Naive thymus-derived CD4-positive, alpha-beta T cell (primary cell): ENCODE results near the gene TMEM128. TPM values are rescaled to one million over a fixed set of nuclear protein-coding genes. Genes with fewer than 3 reads are reported as not detected.
A peak's percentile ranks its signal among the peaks of the same experiment; 100 is the strongest.
"Not testable (repeated sequence)": the region's sequence is repeated elsewhere in the genome, so short reads cannot be mapped to it uniquely, and the experiment has no call there.

Experiments
- ATAC-seq: fragments of 150-1000 bp; cut with Tn5 transposase; 2 replicates; pipeline ENCODE4 v1.10.0; 2021; ENCODE audit warnings: mild to moderate bottlenecking, moderate library complexity
- CTCF ChIA-PET: fragments of 350-600 bp; sonication (Branson Sonifier 250); formaldehyde crosslinking; loops from one replicate; lab custom pipeline; 2021; ENCODE audit warnings: antibody characterized with exemption; lab: Charles Lee
- POLR2A ChIA-PET: fragments of 350-600 bp; sonication (Branson Sonifier 250); formaldehyde crosslinking; loops from one replicate; lab custom pipeline; 2021; ENCODE audit warnings: antibody characterized with exemption, inconsistent platforms; lab: Charles Lee
- DNase-seq, 9 donors: peaks; one replicate each; pipeline versions ENCODE4 v3.0.0 to v3.0.0-alpha.2; 2020 to 2022; ENCODE audit warnings: mixed read lengths in 1 of 9
- H3K27ac ChIP-seq: one replicate; pipeline ENCODE4 v1.7.0; 2013; ENCODE audit warnings: mild to moderate bottlenecking, low read depth, low read length, moderate library complexity
- H3K27me3 ChIP-seq, 2 donors: one replicate each; pipeline ENCODE4 v1.7.0; 2013; ENCODE audit warnings: low read length in 2 of 2, mild to moderate bottlenecking in 2 of 2, moderate library complexity in 2 of 2; ENCODE audit not compliant: control insufficient read depth in 2 of 2, insufficient read depth in 2 of 2
- H3K36me3 ChIP-seq, 3 experiments: 1 replicate in 2 of 3; 2 replicates in 1 of 3; pipeline ENCODE4 v1.7.0; 2013; ENCODE audit warnings: low read length in 3 of 3, mild to moderate bottlenecking in 3 of 3, moderate library complexity in 1 of 3; ENCODE audit not compliant: insufficient read depth in 3 of 3, control insufficient read depth in 2 of 3
- H3K4me1 ChIP-seq, 2 donors: one replicate each; pipeline ENCODE4 v1.7.0; 2013; ENCODE audit warnings: low read length in 2 of 2, mild to moderate bottlenecking in 2 of 2, moderate library complexity in 1 of 2; ENCODE audit not compliant: control insufficient read depth in 2 of 2, insufficient read depth in 2 of 2
- H3K4me3 ChIP-seq: 2 replicates; pipeline ENCODE4 v1.7.0; 2013; ENCODE audit warnings: mild to moderate bottlenecking, low read length
- H3K9me3 ChIP-seq, 3 experiments: 1 replicate in 2 of 3; 2 replicates in 1 of 3; pipeline ENCODE4 v1.7.0; 2013; ENCODE audit warnings: low read length in 3 of 3; ENCODE audit not compliant: control insufficient read depth in 2 of 3
- H3K27ac Mint-ChIP-seq, 9 donors: one replicate each; pipeline ENCODE4 v1.8.0; 2020 to 2022; ENCODE audit warnings: mixed read lengths in 9 of 9, mild to moderate bottlenecking in 8 of 9, moderate library complexity in 5 of 9, inconsistent platforms in 2 of 9
- H3K27me3 Mint-ChIP-seq, 5 donors: one replicate each; pipeline ENCODE4 v1.8.0; 2021 to 2022; ENCODE audit warnings: mixed read lengths in 5 of 5, mild to moderate bottlenecking in 1 of 5
- H3K36me3 Mint-ChIP-seq, 5 donors: one replicate each; pipeline ENCODE4 v1.8.0; 2020 to 2022; ENCODE audit warnings: mixed read lengths in 5 of 5, mild to moderate bottlenecking in 3 of 5, inconsistent platforms in 1 of 5
- H3K4me1 Mint-ChIP-seq, 7 donors: one replicate each; pipeline ENCODE4 v1.8.0; 2020 to 2022; ENCODE audit warnings: mixed read lengths in 7 of 7, mild to moderate bottlenecking in 3 of 7, inconsistent platforms in 1 of 7
- H3K4me3 Mint-ChIP-seq, 10 donors: one replicate each; pipeline ENCODE4 v1.8.0; 2020 to 2022; ENCODE audit warnings: mild to moderate bottlenecking in 10 of 10, mixed read lengths in 10 of 10, moderate library complexity in 6 of 10, inconsistent platforms in 2 of 10
- H3K9me3 Mint-ChIP-seq, 11 donors: one replicate each; pipeline ENCODE4 v1.8.0; 2020 to 2022; ENCODE audit warnings: mixed read lengths in 11 of 11, mild to moderate bottlenecking in 4 of 11, inconsistent platforms in 1 of 11, moderate library complexity in 1 of 11
- intact Hi-C, 2 donors: fragments of 100-400 bp; cut with micrococcal nuclease; formaldehyde crosslinking; loops; one replicate each; pipeline ENCODE4 v1.15.1; 2023
- polyA plus RNA-seq, 2 donors: library from polyadenylated mRNA; unstranded; fragments of 300-500 nt; fragmentation: Illumina TruSeq; gene quantifications; one replicate each; pipeline ENCODE4 v1.2.3, GENCODE V29; 2021
- total RNA-seq, 6 experiments: library from RNA in 5 of 6; stranded (reverse) in 5 of 6; gene quantifications; 1 replicate in 5 of 6; 2 replicates in 1 of 6; pipeline ENCODE4 v1.2.3 and lab custom pipeline; 2021 to 2026

TMEM128 gene
- total and polyA plus RNA-seq, 7 experiments from 2014 or later = 10.0 to 47.5 (median 22.6) TPM

DNA sequence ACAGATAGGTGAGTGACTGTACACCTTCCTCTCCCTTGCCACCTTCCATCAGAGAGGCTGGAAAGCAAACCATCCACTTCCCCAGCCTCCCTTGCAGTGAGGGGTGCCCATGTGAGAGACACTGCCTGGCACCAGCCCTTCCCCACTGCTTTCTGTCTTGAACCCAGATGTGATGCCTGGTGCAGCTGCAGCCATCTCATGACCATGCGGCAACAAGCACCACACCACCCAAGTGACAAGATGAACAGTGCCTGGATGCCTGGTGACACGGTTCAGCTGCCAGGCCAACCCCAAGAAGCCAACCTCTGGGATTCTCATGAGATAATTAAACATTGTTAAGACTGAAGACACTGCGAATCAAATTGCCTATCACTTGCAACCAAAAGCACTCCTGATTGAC lies 52.7 kb downstream of the TMEM128 start:
- Mint-ChIP-seq H3K27ac (peak overlapping the region in 1 of 9 donors; percentile 60), H3K27me3 (peaks cover 0 to 56% (median 26%) of the 10 kb centered on the region in 5 donors)

DNA sequence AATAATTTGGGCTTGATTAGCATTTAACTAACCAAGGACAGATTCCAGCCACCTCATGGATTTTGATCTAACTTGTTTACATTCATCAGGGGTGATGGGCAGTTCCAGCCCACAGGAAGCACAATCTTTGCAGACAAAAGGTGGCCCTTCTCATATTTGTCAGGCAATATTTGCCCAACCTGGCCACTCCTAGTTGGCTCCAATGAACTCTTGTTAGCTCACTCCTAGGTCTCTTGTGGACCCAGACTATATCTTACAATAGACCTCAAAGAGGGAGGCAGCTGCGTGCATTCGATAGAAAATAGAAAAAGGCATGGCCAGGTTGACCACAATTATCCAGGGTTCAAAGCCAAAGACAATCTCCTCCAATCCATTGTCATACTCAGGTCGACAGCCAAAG lies 59.5 kb downstream of the TMEM128 start:
- DNase-seq, H3K27ac Mint-ChIP-seq, H3K4me3 ChIP-seq, ATAC-seq, H3K4me1 ChIP-seq, H3K9me3 Mint-ChIP-seq, CTCF ChIA-PET, H3K27me3 ChIP-seq, H3K27ac ChIP-seq, H3K9me3 ChIP-seq, H3K4me3 Mint-ChIP-seq, H3K36me3 ChIP-seq, H3K4me1 Mint-ChIP-seq, POLR2A ChIA-PET, H3K36me3 Mint-ChIP-seq, intact Hi-C loops: not testable (repeated sequence)
- H3K27me3 Mint-ChIP-seq = peaks cover 4 to 54% (median 30%) of the 10 kb centered on the region in 5 donors

More for the DNA sequence above, 52.7 kb downstream of the TMEM128 start:
- Histone ChIP-seq H3K36me3 (no peaks in the 10 kb centered on the region), H3K4me3 (no peak overlapping the region), H3K27ac (no peak overlapping the region), H3K4me1 (no peaks in the 10 kb centered on the region), H3K9me3 (no peaks in the 10 kb centered on the region), H3K27me3 (no peaks in the 10 kb centered on the region)
- Mint-ChIP-seq H3K4me1 (peaks cover 0 to 7% (median 0%) of the 10 kb centered on the region in 7 donors), H3K36me3 (peaks cover 0 to 4% (median 0%) of the 10 kb centered on the region in 5 donors), H3K9me3 (peaks cover 0 to 9% (median 2%) of the 10 kb centered on the region in 11 donors), H3K4me3 (no peak overlapping the region)
- ChIA-PET POLR2A (no interaction called here), CTCF (no interaction called here)
- DNase-seq (no peak), ATAC-seq (no peak)
- intact Hi-C loops = no loop called here

Other genes with a start within 250 kb of the TMEM128 start
- gene OTOP1, start 21.3 kb downstream of the TMEM128 start, total RNA-seq = not detected
- gene OTOP1, start 21.3 kb downstream of the TMEM128 start, polyA plus RNA-seq = not detected
- 10 to 100 TPM; 11.1 to 27.4 (median 21.0) TPM for gene LYAR, start 41.9 kb upstream of the TMEM128 start, total RNA-seq
- gene LYAR, start 41.9 kb upstream of the TMEM128 start, polyA plus RNA-seq = 10 to 100 TPM; 19.7 to 26.4 TPM
- 10 to 100 TPM in 2 of 5 experiments, 1 to 10 TPM in 3; 6.3 to 16.1 (median 8.0) TPM for gene ZBTB49, start 42.0 kb upstream of the TMEM128 start, total RNA-seq
- 1 to 10 TPM; 2.0 to 8.7 TPM for gene ZBTB49, start 42.0 kb upstream of the TMEM128 start, polyA plus RNA-seq
- 10 to 100 TPM in 3 of 5 experiments, 1 to 10 TPM in 1, under 1 TPM in 1; 0.90 to 24.5 (median 19.5) TPM for gene NSG1, start 138.9 kb upstream of the TMEM128 start, total RNA-seq
- gene NSG1, start 138.9 kb upstream of the TMEM128 start, polyA plus RNA-seq = 10 to 100 TPM in 1 of 2 donors, under 1 TPM in 1; 0.53 to 19.7 TPM